HepG2 (cell line): ENCODE results near the gene HAGH. TPM values are rescaled to one million over a fixed set of nuclear protein-coding genes. Genes with fewer than 3 reads are reported as not detected.

ENCODE experiments used
- CENPT ChIP-seq: sonication (generic); formaldehyde crosslinking; IDR thresholded peaks from 2 replicates; pipeline ENCODE4 v1.8.0; 2022; ENCODE audit warnings: low read depth, mild to moderate bottlenecking, moderate library complexity, missing genetic modification reagents
- FLYWCH1 ChIP-seq: sonication (generic); formaldehyde crosslinking; IDR thresholded peaks from 2 replicates; pipeline ENCODE4 v1.8.1; 2023; ENCODE audit warnings: mild to moderate bottlenecking, missing genetic modification reagents
- GTF2F1 ChIP-seq: fragments of 150-350 bp; IDR thresholded peaks from 2 replicates; pipeline ENCODE4 v1.6.1; 2014; ENCODE audit warnings: low read length
- HCFC1 ChIP-seq: fragments of 150-350 bp; IDR thresholded peaks from 2 replicates; pipeline ENCODE4 v1.6.1; 2014; ENCODE audit warnings: low read depth, low read length
- KLF15 ChIP-seq: sonication (generic); formaldehyde crosslinking; IDR thresholded peaks from 2 replicates; pipeline ENCODE4 v1.8.1; 2023; ENCODE audit warnings: borderline replicate concordance, mild to moderate bottlenecking, inconsistent platforms, missing genetic modification reagents, mixed read lengths
- MTA1 ChIP-seq: sonication (generic); formaldehyde crosslinking; IDR thresholded peaks from 2 replicates; pipeline ENCODE4 v1.4.0; 2020; ENCODE audit warnings: missing genetic modification reagents, mild to moderate bottlenecking, borderline replicate concordance
- MYNN ChIP-seq: sonication (generic); formaldehyde crosslinking; IDR thresholded peaks from 2 replicates; pipeline ENCODE4 v1.4.0; 2020; ENCODE audit warnings: mild to moderate bottlenecking, low read depth, missing genetic modification reagents
- SMC3 ChIP-seq: IDR thresholded peaks from 2 replicates; pipeline ENCODE4 v1.6.1; 2011; ENCODE audit warnings: low read length, improper control_type of control experiment
- STAG1 ChIP-seq: sonication (generic); formaldehyde crosslinking; IDR thresholded peaks from 2 replicates; pipeline ENCODE4 v1.4.0; 2020; ENCODE audit warnings: missing genetic modification reagents
- TCF7 ChIP-seq: sonication (generic); IDR thresholded peaks from 2 replicates; pipeline ENCODE4 v1.6.1; 2016; ENCODE audit warnings: antibody characterized with exemption, low read depth
- ZMAT3 ChIP-seq: sonication (generic); formaldehyde crosslinking; conservative IDR thresholded peaks from 2 replicates; pipeline ENCODE4 v1.7.0; 2021; ENCODE audit warnings: missing genetic modification reagents
- ZNF354B ChIP-seq: sonication (generic); formaldehyde crosslinking; IDR thresholded peaks from 2 replicates; pipeline ENCODE4 v1.8.0; 2022; ENCODE audit warnings: mild to moderate bottlenecking, missing genetic modification reagents
- ZNF484 ChIP-seq: sonication (generic); formaldehyde crosslinking; IDR thresholded peaks from 2 replicates; pipeline ENCODE4 v1.5.1; 2020; ENCODE audit warnings: mild to moderate bottlenecking, low read depth, missing genetic modification reagents, borderline replicate concordance
- ZNF510 ChIP-seq: sonication (generic); formaldehyde crosslinking; IDR thresholded peaks from 2 replicates; pipeline ENCODE4 v1.4.0; 2020; ENCODE audit warnings: low read depth, mild to moderate bottlenecking, missing genetic modification reagents
- ZNF552 ChIP-seq: sonication (generic); formaldehyde crosslinking; IDR thresholded peaks from 2 replicates; pipeline ENCODE4 v1.9.0; 2022; ENCODE audit warnings: missing genetic modification reagents, mild to moderate bottlenecking, borderline replicate concordance
- ZNF567 ChIP-seq: sonication (generic); formaldehyde crosslinking; IDR thresholded peaks from 2 replicates; pipeline ENCODE4 v1.8.1; 2023; ENCODE audit warnings: mild to moderate bottlenecking, missing genetic modification reagents, borderline replicate concordance
- ZNF724P ChIP-seq: sonication (generic); formaldehyde crosslinking; IDR thresholded peaks from 2 replicates; pipeline ENCODE4 v1.8.0; 2022; ENCODE audit warnings: missing genetic modification reagents, borderline replicate concordance
- ZNF891 ChIP-seq: sonication (generic); formaldehyde crosslinking; IDR thresholded peaks from 2 replicates; pipeline ENCODE4 v1.5.0; 2020; ENCODE audit warnings: mild to moderate bottlenecking, missing genetic modification reagents
- polyA plus RNA-seq, 8 experiments: library from polyadenylated mRNA; depleted of rRNA in 3 of 8; stranded (reverse) in 7 of 8; unstranded in 1 of 8; fragments of >200 nt; fragmentation: Illumina TruSeq in 4 of 8; extraction: Trizol in 4 of 8; gene quantifications; 2 replicates each; pipeline versions ENCODE4 v1.2.1 to v1.2.3, GENCODE V29; 2011 to 2016; ENCODE audit warnings: low read depth in 4 of 8, missing spikeins in 1 of 8, mixed read lengths in 1 of 8; ENCODE audit not compliant: insufficient read depth in 1 of 8
- total RNA-seq, 5 experiments: library from RNA; depleted of rRNA; stranded (reverse); fragments of >200 nt; fragmentation: Illumina TruSeq; extraction: Trizol; gene quantifications; 2 replicates each; pipeline ENCODE4 v1.2.3, GENCODE V29; 2016; ENCODE audit warnings: low read depth in 1 of 5
- TF ChIP-seq, protein P1 (sequence below): sonication (generic); formaldehyde crosslinking; IDR thresholded peaks from 2 replicates; pipeline ENCODE4 v1.8.0; 2022; ENCODE audit warnings: low read depth, missing genetic modification reagents
- TF ChIP-seq, protein P2 (sequence below): sonication (generic); formaldehyde crosslinking; IDR thresholded peaks from 2 replicates; pipeline ENCODE4 v1.5.1; 2020; ENCODE audit warnings: missing genetic modification reagents, mild to moderate bottlenecking, borderline replicate concordance
- TF ChIP-seq, protein P3 (sequence below): sonication (generic); formaldehyde crosslinking; IDR thresholded peaks from 2 replicates; pipeline ENCODE4; 2020; ENCODE audit warnings: missing genetic modification reagents, mild to moderate bottlenecking, borderline replicate concordance
- TF ChIP-seq, protein P4 (sequence below): IDR thresholded peaks from 2 replicates; pipeline ENCODE4 v1.6.1; 2016; ENCODE audit warnings: control low read depth

Gene HAGH
- total and polyA plus RNA-seq, 2 of the 13 experiments (the other 11 are each of a cell fraction or from before 2014, with no cell fraction given): 70.4 to 95.4 TPM

DNA sequence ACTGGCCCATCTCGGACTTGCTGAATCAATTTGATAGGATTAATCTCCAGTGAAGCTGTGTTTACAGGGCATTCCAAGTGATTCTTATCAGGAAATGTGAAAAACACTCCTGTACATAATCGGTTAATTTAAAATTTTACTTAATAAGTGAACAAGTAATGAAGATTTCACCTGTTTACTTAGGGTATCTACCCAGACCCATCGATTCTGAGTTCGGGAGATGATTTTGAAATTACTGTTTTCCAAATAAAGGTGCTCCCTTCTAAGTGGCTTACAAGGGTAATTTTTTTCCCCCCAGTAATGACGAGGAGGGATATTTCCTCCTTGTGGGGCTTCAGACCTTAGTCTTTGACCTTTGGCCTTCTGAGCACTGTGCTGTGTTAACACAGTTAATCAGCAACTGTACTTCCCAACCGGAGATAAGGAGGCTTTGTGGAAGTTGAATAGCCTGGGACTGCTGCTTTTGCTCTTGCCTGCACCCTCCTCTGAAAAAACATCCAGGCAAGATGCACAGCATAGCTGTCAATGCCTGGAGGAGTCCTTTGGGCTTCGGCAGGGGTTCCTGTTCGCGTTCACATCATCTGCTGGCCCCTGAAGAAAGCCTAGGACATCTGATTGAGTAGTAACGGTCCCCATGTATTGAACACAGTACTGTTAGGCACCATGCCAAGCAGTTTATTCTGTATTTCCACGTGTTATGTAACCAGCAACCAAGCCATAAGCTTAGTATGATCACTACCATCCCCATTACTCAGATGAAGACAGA lies 2.2 kb upstream of the HAGH start (continued):
- TF ChIP-seq GTF2F1: no peak
- TF ChIP-seq ZNF484 (CRISPR knock-in tag): no peak
- no peak for TF ChIP-seq STAG1 (CRISPR knock-in tag)
- TF ChIP-seq ZNF567 (CRISPR knock-in tag): no peak
- TF ChIP-seq SMC3: no peak
- no peak for TF ChIP-seq MYNN
- TF ChIP-seq, protein P1, sequence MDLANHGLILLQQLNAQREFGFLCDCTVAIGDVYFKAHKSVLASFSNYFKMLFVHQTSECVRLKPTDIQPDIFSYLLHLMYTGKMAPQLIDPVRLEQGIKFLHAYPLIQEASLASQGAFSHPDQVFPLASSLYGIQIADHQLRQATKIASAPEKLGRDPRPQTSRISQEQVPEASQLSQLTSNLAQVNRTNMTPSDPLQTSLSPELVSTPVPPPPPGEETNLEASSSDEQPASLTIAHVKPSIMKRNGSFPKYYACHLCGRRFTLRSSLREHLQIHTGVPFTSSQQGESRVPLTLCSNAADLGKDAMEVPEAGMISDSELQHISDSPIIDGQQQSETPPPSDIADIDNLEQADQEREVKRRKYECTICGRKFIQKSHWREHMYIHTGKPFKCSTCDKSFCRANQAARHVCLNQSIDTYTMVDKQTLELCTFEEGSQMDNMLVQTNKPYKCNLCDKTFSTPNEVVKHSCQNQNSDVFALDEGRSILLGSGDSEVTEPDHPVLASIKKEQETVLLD: 0 out of 2 replicates have a peak, but pooled peaks have one; percentile 20
- TF ChIP-seq HCFC1: no peak
- no peak for TF ChIP-seq ZNF552 (CRISPR knock-in tag)
- TF ChIP-seq, protein P2, sequence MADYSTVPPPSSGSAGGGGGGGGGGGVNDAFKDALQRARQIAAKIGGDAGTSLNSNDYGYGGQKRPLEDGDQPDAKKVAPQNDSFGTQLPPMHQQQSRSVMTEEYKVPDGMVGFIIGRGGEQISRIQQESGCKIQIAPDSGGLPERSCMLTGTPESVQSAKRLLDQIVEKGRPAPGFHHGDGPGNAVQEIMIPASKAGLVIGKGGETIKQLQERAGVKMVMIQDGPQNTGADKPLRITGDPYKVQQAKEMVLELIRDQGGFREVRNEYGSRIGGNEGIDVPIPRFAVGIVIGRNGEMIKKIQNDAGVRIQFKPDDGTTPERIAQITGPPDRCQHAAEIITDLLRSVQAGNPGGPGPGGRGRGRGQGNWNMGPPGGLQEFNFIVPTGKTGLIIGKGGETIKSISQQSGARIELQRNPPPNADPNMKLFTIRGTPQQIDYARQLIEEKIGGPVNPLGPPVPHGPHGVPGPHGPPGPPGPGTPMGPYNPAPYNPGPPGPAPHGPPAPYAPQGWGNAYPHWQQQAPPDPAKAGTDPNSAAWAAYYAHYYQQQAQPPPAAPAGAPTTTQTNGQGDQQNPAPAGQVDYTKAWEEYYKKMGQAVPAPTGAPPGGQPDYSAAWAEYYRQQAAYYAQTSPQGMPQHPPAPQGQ (CRISPR knock-in tag): no peak
- TF ChIP-seq ZNF354B (CRISPR knock-in tag): peak; percentile 74; the same call in 1 of the 2 replicates
- no peak for TF ChIP-seq CENPT (CRISPR knock-in tag)
- TF ChIP-seq, protein P3, sequence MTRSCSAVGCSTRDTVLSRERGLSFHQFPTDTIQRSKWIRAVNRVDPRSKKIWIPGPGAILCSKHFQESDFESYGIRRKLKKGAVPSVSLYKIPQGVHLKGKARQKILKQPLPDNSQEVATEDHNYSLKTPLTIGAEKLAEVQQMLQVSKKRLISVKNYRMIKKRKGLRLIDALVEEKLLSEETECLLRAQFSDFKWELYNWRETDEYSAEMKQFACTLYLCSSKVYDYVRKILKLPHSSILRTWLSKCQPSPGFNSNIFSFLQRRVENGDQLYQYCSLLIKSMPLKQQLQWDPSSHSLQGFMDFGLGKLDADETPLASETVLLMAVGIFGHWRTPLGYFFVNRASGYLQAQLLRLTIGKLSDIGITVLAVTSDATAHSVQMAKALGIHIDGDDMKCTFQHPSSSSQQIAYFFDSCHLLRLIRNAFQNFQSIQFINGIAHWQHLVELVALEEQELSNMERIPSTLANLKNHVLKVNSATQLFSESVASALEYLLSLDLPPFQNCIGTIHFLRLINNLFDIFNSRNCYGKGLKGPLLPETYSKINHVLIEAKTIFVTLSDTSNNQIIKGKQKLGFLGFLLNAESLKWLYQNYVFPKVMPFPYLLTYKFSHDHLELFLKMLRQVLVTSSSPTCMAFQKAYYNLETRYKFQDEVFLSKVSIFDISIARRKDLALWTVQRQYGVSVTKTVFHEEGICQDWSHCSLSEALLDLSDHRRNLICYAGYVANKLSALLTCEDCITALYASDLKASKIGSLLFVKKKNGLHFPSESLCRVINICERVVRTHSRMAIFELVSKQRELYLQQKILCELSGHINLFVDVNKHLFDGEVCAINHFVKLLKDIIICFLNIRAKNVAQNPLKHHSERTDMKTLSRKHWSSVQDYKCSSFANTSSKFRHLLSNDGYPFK (CRISPR knock-in tag): no peak
- TF ChIP-seq ZNF724P (CRISPR knock-in tag): no peak
- TF ChIP-seq ZMAT3 (CRISPR knock-in tag): peak; percentile 65; the same call in 1 of the 2 replicates
- no peak for TF ChIP-seq FLYWCH1 (CRISPR knock-in tag)
- no peak for TF ChIP-seq KLF15 (CRISPR knock-in tag)
- peak; percentile 29; the same call in 1 of the 2 replicates for TF ChIP-seq TCF7
- no peak for TF ChIP-seq ZNF891 (CRISPR knock-in tag)
- no peak for TF ChIP-seq MTA1 (CRISPR knock-in tag)
- TF ChIP-seq ZNF510: no peak
- TF ChIP-seq, protein P4, sequence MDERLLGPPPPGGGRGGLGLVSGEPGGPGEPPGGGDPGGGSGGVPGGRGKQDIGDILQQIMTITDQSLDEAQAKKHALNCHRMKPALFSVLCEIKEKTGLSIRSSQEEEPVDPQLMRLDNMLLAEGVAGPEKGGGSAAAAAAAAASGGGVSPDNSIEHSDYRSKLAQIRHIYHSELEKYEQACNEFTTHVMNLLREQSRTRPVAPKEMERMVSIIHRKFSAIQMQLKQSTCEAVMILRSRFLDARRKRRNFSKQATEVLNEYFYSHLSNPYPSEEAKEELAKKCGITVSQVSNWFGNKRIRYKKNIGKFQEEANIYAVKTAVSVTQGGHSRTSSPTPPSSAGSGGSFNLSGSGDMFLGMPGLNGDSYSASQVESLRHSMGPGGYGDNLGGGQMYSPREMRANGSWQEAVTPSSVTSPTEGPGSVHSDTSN (CRISPR knock-in tag): no peak
